DMS153 treated with DMSO at 0.1 percent for 48 hours (cell line): ENCODE results near the gene CDK5.

Experiments
- DNase-seq: peaks from one replicate; lab custom pipeline; 2025; ENCODE audit not compliant: unreplicated experiment; lab: John Stamatoyannopoulos, UW

CDK5 gene

GRCh38 chr7:151057506-151057988 lies at the start of gene CDK5:
CDK5 (minus strand) TSS chr7:151057897; CDS start chr7:151057848, 49 bp downstream.
- no peak for DNase-seq

DNA sequence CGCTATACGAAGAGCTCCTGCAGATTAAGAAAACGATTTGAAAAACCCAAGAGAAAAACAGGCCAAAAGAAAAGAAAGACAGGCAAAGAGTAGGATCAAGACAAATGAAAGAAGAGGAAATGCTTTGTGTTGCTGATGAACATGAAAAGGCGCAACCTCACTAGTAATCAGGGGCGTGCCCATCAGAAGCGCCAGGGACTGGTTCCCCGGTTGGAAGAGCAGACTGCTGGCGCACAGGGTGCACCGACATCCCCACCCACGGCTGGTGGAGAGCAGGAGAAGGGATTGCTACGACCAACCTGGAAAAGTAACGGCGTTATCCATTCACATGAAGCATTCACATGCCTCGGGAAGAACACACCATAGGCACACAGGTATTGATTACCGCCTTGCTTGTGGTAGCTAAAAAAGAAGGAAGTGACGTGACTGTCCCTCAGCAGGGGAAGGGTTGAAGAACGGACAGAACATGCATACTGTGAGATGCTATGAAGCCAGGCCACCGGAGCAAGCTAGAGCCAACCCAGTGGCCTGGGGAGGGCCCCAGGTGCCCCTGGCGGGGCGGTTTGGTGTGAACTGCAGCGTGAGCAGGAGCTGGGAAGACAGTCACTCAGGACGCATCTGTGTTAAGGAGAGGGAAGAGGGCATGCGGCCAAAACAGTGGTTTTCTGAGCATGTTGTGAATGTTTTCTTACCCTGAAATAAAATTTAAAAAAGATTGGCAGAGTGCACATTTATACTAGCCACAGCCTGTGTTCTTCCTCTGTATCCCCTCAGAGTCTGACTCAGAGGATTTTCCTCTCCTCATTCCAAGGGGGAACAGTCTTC lies 46.9 kb upstream of the CDK5 start:
- DNase-seq: no peak

DNA sequence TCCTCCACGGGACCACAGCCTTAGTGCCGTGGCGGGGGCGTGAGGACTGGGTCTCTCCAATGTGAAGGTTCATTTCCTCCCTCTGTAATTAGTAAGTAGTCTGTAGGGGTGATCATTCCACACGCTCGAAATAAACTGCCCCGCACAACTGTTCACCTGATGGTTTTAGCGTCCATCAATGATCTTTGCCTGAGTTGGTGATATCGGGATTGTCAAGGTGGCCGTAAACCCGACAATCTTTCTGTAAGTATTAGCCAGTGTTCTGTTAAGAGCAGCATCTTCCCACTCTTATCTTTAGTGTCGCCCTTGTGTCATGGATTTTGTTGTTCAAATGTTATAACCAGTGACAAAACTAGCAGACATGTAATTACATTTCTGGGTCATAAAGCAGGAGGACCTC lies 46.3 kb upstream of the CDK5 start:
- DNase-seq: no peak

DNA sequence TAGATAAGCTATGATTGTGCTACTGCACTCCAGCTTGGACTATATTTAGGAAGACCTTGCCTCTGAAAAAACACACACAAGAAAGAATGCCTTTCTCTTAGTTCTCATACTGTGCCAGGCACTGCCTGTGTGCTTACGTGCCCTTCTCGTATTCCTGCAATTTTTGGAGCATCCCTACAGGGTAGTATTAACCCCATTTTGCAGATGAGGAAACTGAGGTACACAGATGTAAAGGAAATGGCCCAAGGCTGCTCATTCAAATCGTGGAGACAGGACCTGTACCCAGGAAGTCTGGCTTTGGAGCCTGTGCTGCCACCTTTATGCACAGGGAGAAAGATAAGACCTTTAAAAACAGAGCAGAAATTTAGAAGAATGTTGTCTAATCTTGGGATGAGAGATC lies 45.3 kb upstream of the CDK5 start:
- no peak for DNase-seq

GRCh38 chr7:151101621-151102396 lies 44.1 kb upstream of the CDK5 start:
- no peak for DNase-seq

DNA sequence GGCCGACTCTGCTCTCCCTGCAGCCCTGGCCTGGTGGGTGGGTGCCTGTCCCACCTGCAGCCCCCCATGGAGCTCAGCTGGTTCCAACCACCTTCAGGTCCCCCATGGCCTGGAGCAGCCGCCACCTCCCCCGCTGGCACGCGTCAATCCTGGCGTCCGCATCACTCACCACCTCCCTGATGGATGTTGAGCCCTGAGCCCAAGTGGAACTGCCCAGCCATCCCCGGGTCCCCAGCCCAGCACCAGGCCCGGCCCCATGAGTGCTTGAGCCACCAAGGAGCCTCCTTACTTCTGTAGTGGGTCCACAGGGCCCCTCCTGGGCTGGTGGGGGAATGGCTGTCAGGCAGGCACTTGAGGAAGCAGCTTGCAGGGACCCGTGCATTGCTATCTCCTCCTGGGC lies 43.2 kb upstream of the CDK5 start:
- DNase-seq: no peak

GRCh38 chr7:151099486-151100211 lies 42.0 kb upstream of the CDK5 start:
- no peak for DNase-seq

DNA sequence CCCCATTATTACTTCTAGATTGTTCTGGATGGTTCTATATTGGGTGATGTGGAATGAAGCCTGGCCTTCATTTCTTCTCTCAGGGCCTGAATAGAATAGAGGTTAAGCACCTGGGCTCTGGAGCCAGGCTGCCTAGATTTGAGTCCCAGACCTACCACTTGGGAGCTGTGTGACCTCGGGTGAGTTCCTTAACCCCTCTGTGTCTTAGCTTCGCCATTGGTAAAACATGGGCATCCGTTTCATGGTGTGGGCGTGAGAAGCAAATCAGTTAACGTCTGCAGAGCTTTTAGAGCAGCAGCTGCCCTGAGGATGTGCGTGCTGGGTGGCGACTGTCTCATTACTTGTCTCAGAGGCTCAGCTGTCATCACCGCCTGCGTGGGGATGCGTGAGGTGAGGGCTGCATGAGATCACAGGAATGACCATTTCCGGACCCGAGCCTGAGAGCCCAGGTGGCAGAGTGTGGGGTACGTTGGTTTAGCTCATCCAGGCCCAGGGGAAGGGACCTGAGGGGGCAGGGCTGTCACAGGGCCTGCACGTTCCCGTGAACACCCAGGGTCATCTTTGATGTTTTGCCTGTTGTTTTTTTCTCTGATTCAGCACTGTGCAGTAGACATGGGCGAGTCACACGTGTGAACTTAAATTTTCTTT lies 38.3 kb upstream of the CDK5 start:
- no peak for DNase-seq

GRCh38 chr7:151095123-151095797 lies 37.6 kb upstream of the CDK5 start:
- no peak for DNase-seq

- DNase-seq: no peak
Measured at GRCh38 chr7:151094675-151095074, 37.0 kb upstream of the CDK5 start.

DNA sequence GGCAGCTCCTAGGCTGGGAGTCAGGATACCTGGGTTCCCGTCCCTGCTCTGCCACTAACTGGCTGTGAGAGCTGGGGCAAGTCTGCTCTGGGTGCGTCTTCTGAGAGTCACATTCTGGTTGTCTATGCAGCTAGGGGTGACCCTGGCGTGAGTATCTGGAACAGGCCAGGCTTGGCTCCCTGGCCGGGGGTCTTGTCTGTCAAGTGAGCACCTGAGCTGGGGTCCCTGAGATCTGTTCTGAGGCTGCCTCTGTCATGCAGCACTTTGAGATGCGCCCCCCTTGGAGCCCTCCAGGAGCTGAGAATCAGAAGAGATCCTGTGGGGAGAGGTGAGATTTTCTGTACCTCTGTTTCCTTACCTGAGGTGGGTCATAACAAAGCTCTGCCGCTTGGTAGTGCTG lies 36.1 kb upstream of the CDK5 start:
- DNase-seq: no peak

- DNase-seq: no peak
Measured at GRCh38 chr7:151091988-151092387, 34.3 kb upstream of the CDK5 start.

GRCh38 chr7:151091431-151091830 lies 33.7 kb upstream of the CDK5 start:
- DNase-seq: no peak

GRCh38 chr7:151091003-151091402 lies 33.3 kb upstream of the CDK5 start:
- no peak for DNase-seq

DNA sequence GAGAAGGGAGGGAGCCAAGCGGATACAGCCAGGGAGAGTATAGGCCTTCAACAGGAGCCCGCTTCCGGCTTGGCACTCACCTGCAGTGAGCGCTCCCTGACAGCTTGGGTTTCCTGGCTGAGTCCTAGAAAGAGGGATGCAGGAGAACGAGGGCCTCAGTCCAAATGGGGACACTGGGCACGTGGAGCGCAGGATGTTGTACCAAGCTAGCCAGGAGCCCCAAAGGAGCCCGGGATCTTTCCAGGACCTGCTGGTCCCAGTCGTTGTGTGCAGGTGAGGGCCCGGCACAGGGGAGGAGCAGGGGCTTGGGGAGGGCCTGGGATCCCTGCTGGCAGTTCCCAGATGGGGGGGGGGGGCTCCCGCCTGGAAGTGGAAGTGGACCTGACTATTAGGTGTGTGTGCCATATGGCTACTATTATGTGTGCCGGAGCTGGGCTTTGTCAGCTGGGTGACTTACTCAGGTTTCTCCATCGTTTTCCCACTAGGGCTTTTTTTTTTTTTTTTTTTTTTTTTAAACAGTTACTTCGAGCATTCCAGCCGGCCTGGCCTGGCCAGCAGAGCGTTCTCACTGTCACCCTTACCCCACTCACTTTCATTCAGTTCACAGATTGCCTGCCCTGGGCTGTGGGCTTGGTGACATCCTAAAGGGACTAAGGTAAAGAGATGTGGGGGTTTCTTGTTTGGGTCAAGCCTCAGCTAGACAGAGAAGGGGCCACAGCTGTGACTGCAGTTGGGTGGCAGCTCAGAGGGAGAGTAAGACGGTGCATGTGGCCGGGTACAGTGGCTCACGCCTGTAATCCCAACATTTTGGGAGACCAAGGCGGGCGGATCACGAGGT lies 32.4 kb upstream of the CDK5 start:
- DNase-seq: no peak

- no peak for DNase-seq
Measured at GRCh38 chr7:151088856-151089699, 31.4 kb upstream of the CDK5 start.

- no peak for DNase-seq
Measured at GRCh38 chr7:151088019-151088855, 30.5 kb upstream of the CDK5 start.
